NCI-H187 treated with DMSO at 0.1 percent for 48 hours (cell line): ENCODE data around the gene NEK9.
A peak's percentile ranks its signal among the peaks of the same experiment; 100 is the strongest.

Experiments used
- DNase-seq: peaks from one replicate; lab custom pipeline; 2025; lab: John Stamatoyannopoulos, UW

The NEK9 gene

GRCh38 chr14:75066691-75067090, 60.2 kb downstream of the NEK9 start:
- DNase-seq = no peak

GRCh38 chr14:75064205-75064567, 62.7 kb downstream of the NEK9 start:
- DNase-seq = no peak

- DNase-seq = peak; percentile 65
Observed at GRCh38 chr14:75063491-75064204, 63.2 kb downstream of the NEK9 start, which contains the start of gene ACYP1. TSS of gene ACYP1 (minus strand) at chr14:75064024. CDS start at chr14:75063553, 471 bp downstream.

- no peak for DNase-seq
Observed at GRCh38 chr14:75063013-75063412, 63.8 kb downstream of the NEK9 start.

DNA sequence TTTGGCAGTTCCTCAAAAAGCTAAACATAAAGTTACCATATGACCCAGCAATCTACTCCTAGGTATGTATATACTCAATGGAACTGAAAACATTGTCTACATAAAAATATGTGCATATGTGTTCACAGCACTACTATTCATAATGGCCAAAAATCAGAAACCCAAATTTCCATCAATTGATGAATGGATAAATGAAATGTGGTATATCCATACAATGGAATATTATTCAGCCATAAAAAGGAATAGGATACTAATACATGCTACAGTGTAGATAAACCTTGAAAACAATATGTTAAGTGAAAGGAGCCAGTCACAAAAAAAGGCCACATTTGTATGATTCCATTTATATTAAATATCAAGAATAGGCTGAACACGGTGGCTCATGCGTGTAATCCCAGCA, 66.4 kb downstream of the NEK9 start:
- no peak for DNase-seq

DNA sequence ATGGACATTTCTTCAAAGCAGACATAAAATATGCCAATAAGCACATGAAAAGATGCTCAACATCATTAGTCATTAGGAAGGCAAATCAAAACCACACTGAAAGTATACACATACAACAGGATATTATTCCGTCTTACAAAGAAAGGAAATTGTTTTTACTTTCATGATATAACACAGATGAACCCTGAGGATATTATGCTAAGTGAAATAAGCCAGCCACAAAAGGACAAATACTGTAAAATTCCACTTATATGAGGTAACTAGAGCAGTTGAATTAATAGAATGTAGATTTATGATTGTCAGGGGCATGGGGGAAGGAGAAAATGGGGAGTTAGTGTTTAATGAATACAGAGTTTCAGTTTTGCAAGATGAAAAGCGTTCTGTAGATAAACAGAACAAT, 67.2 kb downstream of the NEK9 start:
- no peak for DNase-seq

- no peak for DNase-seq
Observed at GRCh38 chr14:75054421-75054820, 72.4 kb downstream of the NEK9 start.

DNA sequence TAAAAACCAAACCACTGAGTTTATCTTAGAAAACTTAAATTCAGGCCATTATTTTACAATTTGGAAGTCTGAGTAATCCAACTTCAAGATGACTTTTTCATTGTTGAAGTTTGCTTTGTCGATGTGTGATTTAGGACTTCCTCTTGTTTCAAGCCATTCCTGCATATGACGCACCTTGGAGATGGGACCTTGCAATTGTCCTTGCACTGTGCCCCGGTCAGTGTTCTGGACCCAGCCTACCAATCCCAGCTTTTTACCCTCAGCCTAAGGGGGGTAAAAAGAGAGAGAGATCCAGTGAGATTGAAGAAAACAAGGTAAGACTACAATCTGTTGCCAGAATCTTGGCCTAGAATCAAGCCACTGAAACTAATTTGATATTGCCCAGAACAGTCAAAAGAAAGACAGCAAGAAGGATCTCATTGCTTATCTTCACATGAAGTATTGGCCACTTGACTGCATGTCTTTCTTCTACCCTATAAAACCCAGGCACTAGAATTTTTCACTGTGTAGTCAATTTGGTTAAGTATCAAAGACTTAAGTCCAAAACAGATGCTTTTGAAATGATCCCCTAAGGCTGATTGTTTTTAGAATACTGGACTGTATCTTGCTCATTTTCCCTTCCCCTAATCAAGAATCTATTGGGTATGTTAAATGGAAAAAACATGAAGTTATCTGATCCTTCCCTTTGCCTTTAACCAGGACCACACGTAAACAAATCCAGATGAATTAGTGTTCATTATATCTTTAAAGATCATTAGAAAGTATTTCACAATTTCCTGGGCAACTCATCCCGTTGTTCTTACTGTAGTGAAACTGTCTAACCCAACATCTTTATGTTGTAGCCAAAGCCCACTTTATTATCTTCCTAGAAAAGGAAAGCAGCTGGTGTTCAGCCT, 73.2 kb downstream of the NEK9 start:
- DNase-seq = no peak

DNA sequence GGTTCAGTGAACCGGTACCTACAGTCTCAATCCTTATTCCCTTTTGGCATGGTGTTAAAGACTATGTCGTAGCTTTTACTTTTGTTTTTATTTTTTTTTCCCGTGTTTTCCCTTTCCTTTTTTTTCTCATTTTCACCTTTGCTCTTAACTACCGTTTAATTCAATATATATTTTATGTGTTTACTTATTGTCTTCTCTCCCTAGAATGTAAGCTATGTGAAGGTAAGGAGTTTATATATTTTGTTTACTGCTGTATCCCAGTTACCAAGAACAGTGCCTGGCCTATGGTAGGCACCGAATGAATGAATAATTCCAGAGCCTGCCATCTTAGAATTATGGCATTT, 75.3 kb downstream of the NEK9 start:
- no peak for DNase-seq

DNA sequence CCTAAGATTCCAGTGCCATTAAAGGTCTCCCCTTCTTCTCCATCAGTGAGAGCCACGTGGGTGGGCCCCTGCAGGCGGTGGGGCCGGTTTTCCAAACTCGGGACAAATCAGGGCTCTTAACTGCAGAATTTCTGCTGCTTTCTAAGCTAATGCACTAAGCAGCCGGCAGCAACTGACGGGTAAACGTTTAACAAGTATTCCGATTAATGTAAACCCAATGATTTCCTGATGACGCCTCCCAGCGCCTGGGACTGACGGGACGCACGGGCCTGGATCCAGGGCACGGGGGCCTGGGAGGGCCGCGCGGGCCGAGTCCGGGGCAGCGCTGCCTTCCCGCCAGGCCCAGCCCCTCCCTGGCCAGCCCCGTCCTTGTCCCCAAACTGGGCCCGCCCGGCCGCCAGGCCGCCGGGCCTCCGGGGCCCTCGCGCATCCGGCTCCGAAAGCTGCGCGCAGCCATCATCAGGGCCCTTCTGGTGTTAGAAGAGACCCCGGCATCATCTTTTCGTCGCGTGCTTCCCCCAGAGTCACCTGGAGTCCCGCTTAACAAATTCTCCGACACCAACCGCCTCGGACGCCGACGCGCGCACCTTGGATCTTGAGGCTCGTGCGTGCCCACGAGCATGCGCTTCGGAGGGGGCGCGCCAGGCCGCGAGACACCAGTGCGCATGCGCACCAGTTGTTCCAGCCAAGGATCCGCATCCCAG, 75.8 kb downstream of the NEK9 start, which contains the start of gene MLH3:
Gene MLH3 (minus strand): TSS at position 616 of the 704 bp plus-strand sequence. CDS start 1,812 bp downstream, outside the sequence.
- peak; percentile 60 for DNase-seq

DNA sequence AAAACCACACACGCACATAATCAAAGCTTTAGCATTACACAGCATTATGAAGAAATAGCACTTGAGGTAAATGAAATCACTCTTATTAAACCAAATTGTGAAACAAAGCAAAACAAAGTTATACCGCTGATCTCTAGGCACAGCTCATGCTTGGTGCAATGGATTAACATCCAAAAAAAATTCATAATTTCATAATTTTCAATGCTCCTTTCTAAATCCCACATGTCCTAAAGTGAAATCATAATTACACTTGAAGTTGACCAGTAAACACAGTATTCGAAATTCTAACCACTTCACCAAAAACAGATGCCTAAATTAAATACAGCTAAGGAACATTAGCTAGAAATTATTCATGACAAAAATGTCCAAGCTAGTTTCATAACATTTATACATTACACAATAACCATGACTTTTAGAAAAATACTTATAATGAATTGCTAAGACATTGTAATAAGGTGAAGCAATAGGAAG, 77.1 kb downstream of the NEK9 start:
- DNase-seq = no peak

DNA sequence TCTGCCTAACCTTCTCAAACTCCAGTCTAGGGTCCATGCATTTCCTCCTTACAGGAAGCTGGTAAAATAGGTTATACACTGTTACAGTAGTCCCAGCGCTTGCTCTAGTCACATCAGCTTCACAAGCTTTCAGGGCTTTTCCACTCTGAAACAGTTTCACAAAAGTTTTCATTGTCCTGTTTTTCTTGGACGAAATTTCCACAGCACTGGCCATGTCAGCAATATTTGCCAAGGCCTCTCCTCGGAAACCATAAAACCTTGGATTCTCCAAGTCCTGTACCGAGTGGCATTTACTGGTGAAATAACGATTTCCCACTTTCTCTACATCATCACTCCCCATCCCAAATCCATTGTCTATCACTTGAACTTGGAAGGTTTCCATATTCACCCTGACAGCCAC, 77.7 kb downstream of the NEK9 start:
- DNase-seq = no peak

DNA sequence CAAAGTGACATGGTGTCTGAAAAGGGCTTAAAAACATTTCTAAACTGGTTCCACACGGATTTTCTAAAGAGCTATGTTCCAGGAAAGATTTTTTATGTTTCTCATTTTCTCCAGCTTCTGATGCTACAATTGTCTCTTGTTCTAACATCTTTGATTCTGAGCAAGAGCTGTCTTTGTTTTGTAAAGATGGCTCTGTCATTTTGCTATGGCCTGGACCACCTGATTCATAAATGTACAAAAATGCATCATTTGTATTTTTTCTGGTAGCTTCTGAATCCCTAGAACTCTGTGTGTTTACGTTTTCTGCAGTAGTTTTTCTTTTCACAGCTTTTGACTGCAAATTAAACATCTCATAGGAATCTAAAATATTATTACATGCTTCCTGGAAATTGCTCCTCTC, 78.7 kb downstream of the NEK9 start:
- no peak for DNase-seq

DNA sequence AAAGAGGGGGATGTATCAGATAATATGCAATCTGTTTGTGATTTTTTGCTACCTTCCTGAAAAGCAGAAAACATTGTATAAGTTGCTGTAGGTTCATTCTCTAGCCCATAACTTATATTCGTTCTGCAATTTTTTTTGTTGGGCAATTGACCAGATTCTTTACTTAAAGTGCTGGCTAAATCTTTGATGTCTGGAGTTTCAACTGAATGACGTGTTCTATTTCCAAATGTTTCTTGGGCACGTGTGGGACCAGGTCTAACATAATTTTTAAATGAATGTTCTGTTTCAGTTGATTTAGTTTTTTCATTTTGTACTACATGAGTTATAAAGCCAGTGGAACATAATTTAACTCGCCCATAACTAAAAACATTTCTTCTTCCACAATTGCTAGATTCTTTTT, 79.3 kb downstream of the NEK9 start:
- DNase-seq = no peak

- DNase-seq = no peak
Observed at GRCh38 chr14:75046899-75047298, 79.9 kb downstream of the NEK9 start.

DNA sequence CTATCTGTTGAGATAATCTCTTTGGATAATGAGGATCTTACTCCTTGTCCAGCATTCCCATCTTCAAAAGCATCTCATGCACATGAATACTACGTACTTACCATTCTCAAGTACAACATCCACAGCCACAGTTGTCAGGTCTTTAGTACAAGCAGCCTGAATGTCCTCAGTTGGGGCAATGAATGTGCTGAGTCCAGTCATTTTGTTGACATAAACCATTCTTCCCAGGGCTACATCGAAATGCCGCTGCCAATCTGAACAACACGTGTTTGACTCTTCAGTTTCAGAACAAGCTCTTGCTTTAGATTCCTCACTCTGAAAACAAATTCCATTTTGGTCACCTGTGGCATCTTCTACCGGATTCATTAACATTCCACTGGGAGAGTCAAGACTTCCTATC, 80.6 kb downstream of the NEK9 start:
- DNase-seq = no peak

DNA sequence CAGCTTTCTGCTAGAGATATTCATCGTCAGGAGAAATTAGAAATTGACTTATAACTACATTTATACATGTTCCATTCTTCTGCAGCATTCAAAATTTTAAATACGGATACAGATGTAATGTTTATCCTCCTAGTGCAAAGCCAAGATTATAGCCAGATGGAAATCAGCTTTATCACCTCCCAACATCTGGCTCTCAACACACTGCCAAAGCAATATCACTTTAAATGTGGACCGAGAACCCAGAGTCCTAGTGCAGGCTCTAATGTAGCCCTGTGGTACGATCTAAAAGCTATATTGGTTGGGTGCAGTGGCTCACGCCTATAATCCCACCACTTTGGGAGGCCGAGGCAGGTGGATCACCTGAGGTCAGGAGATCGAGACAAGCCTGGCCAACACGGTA, 82.1 kb downstream of the NEK9 start:
- DNase-seq = no peak

- DNase-seq = no peak
Observed at GRCh38 chr14:75044322-75044721, 82.5 kb downstream of the NEK9 start.

- no peak for DNase-seq
Observed at GRCh38 chr14:75042035-75042434, 84.8 kb downstream of the NEK9 start.

DNA sequence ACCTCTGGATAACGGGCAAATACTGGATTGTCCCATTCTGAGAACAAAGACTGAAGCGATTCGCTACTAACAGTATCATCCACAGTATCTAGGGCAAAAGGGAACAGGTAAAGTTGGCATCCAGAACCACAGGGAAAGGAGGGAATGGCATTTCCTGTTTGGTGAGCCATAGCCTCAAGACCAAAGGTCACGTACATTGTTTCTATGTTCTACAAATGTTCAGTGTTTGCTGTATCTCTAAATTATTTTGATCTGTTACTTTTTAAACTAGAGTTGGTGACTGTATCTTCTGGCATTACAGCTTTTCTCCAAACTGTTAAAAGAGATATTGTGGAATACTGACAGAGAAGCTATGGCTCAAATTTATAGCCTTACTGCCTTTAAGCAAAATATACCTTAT, 85.2 kb downstream of the NEK9 start:
- no peak for DNase-seq

DNA sequence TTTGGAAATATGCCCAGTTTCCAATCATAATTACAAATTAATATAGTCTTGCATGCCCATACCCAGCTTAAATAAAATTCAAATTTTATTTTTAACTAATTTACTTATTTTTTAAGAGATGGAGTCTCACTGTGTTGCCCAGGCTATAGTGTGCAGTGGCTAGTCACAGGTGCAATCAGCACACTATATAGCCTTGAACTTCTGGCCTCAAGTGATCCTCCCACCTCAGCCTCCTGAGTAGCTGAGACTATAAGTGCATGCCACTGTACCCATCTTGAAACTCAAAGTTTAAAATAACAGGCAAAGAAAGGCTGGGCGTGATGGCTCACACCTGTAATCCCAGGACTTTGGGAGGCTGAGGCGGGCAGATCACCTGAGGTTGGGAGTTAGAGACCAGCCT, 85.9 kb downstream of the NEK9 start:
- DNase-seq = no peak

DNA sequence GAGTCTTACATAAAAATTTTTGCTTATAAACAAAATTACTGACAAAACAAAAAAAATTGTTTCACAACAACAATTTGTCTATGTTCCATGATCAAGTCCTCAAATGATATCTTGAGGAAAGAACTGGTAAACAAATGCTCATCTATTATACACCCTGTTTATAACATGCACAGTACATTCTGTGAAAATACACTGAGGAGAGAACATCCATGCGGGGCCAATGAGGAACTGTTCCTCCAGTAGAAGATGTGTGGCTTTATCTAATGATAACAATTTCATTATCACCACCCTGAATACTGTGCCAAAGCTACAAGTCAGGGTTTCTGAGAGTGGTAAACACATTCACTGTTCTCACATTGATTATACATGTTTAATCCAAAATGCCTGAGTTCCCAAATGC, 86.3 kb downstream of the NEK9 start:
- DNase-seq = no peak

GRCh38 chr14:75032939-75033338, 93.9 kb downstream of the NEK9 start:
- no peak for DNase-seq
